ENCODE results near the gene NUP188. TPM values are rescaled to one million over a fixed set of nuclear protein-coding genes. Genes with fewer than 3 reads are reported as not detected.

Gene NUP188
- total and polyA plus RNA-seq, 2 of the 4 experiments (the other 2 are of a cell fraction), result 53.0 to 59.1 TPM

DNA sequence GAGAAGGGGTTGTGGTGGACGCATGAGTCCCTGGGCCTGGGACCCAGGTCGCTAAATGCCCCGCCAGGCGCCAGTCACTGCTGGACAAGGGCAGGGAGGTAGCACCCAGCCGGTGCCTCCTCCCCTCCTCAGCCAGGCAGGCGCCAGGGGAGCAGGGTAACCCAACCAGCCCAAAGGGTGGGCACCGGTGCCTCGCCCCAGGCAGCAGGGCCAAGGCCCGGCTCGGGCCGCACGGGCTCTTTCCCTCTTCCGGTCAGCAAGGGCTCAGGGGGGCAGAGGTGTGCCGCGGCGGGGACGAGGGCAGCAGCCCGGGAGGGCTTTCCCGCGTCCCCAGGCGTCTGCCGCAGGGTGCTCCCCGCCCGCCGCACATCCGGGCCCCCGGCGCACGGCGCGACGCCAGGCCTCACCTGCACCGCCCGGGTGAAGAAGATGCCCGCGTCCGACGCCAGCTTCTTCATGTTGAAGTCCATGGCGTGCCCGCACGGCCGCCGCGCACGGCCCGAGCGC, 80.2 kb downstream of the NUP188 start:
- Histone ChIP-seq H4K5ac (ENCODE audit: low read depth, low read length) (peak overlapping the region; percentile 46; the same call in 1 of the 2 replicates), H3K14ac (replicated peaks; ENCODE audit: low read depth, low read length) (peak overlapping the region; percentile 93), H2BK120ac (ENCODE audit: low read depth, low read length) (no peak overlapping the region), H3K4me1 (ENCODE audit: control insufficient read depth, insufficient read depth, low read length) (peaks cover 22% of the 10 kb centered on the region), H3K18ac (ENCODE audit: low read depth, low read length) (0 out of 2 replicates have a peak overlapping the region, but pooled peaks have one; percentile 38), H3K36me3 (ENCODE audit: control insufficient read depth, insufficient read depth, low read length) (no peaks in the 10 kb centered on the region), H2AK5ac (ENCODE audit: low read depth, low read length) (peak overlapping the region; percentile 25), H3K27me3 (ENCODE audit: control insufficient read depth, insufficient read depth, low read length) (no peaks in the 10 kb centered on the region), H2BK20ac (ENCODE audit: low read depth, low read length) (no peak overlapping the region), H4K20me1 (ENCODE audit: insufficient read depth, low read length) (peaks cover 19% of the 10 kb centered on the region), H3K79me1 (ENCODE audit: low read depth in 1 of 2, low read length in 2 of 2) (peaks cover 18 to 40% of the 10 kb centered on the region in 2 experiments), H2AK9ac (replicated peaks; ENCODE audit: low read depth, low read length, poor library complexity) (peak overlapping the region; percentile 98), H3K27ac (ENCODE audit: insufficient read depth, low read length) (peak overlapping the region; percentile 67), H3K9me1 (ENCODE audit: insufficient read depth, low read length) (peaks cover 19% of the 10 kb centered on the region), H3K4me2 (ENCODE audit: low read depth, low read length) (peak overlapping the region; percentile 99), H2AFZ (replicated peaks; ENCODE audit: low read length, poor library complexity) (peak overlapping the region; percentile 98), H3K9me3 (ENCODE audit: control insufficient read depth, insufficient read depth, low read length) (no peaks in the 10 kb centered on the region), H3K4me3 (ENCODE audit: insufficient read depth, low read depth, low read length) (peak overlapping the region; percentile 96), H3K9ac (ENCODE audit: low read depth, low read length) (peak overlapping the region; percentile 80), H4K8ac (ENCODE audit: low read depth in 2 of 2, low read length in 2 of 2) (peak overlapping the region; percentile 53 to 55; a peak in 2 of 4 replicates), H2BK15ac (ENCODE audit: low read depth, low read length) (no peak overlapping the region; the same call in 2 of the 3 replicates), H4K91ac (ENCODE audit: insufficient read depth, low read depth, low read length) (0 out of 2 replicates have a peak overlapping the region, but pooled peaks have one; percentile 37), H3K4ac (ENCODE audit: low read depth, low read length) (peak overlapping the region; percentile 67), H2BK5ac (ENCODE audit: low read depth, low read length, poor library complexity, severe bottlenecking) (peak overlapping the region; percentile 68), H3K23ac (ENCODE audit: low read depth, low read length) (peak overlapping the region; percentile 87), H3K56ac (ENCODE audit: extremely low read depth, insufficient read depth, low read length) (peak overlapping the region; percentile 17; the same call in 1 of the 2 replicates)
- POLR2A ChIA-PET (ENCODE audit: unreplicated experiment), result no interaction called here
- DNase-seq (no peak), ATAC-seq (ENCODE audit: low read depth) (peak; percentile 24)
- CTCF ChIA-PET, result interaction anchor here (0.6 to 1.0 kb wide), 3 partner anchors 10 to 79 kb away, joined by 3 to 4 read pairs (median 3); no protein-coding TSS in a partner anchor
- 1% methylated on average over 25 of the region's 47 CpGs; no CpG with 5 or more reads in 1 of the 2 experiments for WGBS, 2 experiments (ENCODE audit: extremely low coverage in 2 of 2, insufficient read length in 1 of 2)
- BruUV-seq (replicated peaks), result no TSS peak
- in situ Hi-C loops (cut with MboI; ENCODE audit: low sequenced_read_pairs), result no loop called here
- intact Hi-C loops (cut with micrococcal nuclease), result loop anchor here (1.0 to 5.0 kb wide), 2 partner anchors 21 to 175 kb away; no protein-coding TSS in a partner anchor
- TF ChIP-seq RAD21 (IDR thresholded peaks at IDR 0.05; ENCODE audit: low read length) (no peak), MAZ (IDR thresholded peaks at IDR 0.05; ENCODE audit: borderline replicate concordance, low read depth, low read length) (no peak), FOS (IDR thresholded peaks at IDR 0.05; ENCODE audit: low read depth, low read length) (no peak), CEBPB (IDR thresholded peaks at IDR 0.05; ENCODE audit: low read depth, low read length) (no peak), BHLHE40 (IDR thresholded peaks at IDR 0.05; ENCODE audit: low read depth, low read length) (no peak)
- TF ChIP-seq, protein P1, sequence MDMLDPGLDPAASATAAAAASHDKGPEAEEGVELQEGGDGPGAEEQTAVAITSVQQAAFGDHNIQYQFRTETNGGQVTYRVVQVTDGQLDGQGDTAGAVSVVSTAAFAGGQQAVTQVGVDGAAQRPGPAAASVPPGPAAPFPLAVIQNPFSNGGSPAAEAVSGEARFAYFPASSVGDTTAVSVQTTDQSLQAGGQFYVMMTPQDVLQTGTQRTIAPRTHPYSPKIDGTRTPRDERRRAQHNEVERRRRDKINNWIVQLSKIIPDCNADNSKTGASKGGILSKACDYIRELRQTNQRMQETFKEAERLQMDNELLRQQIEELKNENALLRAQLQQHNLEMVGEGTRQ (IDR thresholded peaks at IDR 0.05; ENCODE audit: low read depth, low read length), result no peak
- TF ChIP-seq, protein P2, sequence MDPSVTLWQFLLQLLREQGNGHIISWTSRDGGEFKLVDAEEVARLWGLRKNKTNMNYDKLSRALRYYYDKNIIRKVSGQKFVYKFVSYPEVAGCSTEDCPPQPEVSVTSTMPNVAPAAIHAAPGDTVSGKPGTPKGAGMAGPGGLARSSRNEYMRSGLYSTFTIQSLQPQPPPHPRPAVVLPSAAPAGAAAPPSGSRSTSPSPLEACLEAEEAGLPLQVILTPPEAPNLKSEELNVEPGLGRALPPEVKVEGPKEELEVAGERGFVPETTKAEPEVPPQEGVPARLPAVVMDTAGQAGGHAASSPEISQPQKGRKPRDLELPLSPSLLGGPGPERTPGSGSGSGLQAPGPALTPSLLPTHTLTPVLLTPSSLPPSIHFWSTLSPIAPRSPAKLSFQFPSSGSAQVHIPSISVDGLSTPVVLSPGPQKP (IDR thresholded peaks at IDR 0.05; ENCODE audit: borderline replicate concordance, low read depth, low read length), result no peak
- dilution Hi-C loops (cut with HindIII; ENCODE audit: low sequenced_read_pairs, unreplicated experiment), result no loop called here
